ENCODE measurements around the gene GRN.
"Not testable (repeated sequence)": the region's sequence is repeated elsewhere in the genome, so short reads cannot be mapped to it uniquely, and the experiment has no call there.

Gene GRN

GRCh38 chr17:44390250-44390870, 45.3 kb downstream of the GRN start:
- no peak for ATAC-seq
- Mint-ChIP-seq H3K4me3 (no peak overlapping the region), H3K9me3 (peaks cover 4 to 9% of the 10 kb centered on the region in 2 donors), H3K4me1 (peaks cover 27% of the 10 kb centered on the region), H3K27me3 (peaks cover 23% of the 10 kb centered on the region), H3K27ac (no peak overlapping the region)
- DNase-seq, result no peak

- peak in 1 of 2 donors; percentile 6 for DNase-seq
- not testable (repeated sequence) for H3K9me3 Mint-ChIP-seq, ATAC-seq, H3K27ac Mint-ChIP-seq, H3K4me3 Mint-ChIP-seq
- H3K27me3 Mint-ChIP-seq, result peaks cover 12% of the 10 kb centered on the region
- peaks cover 17% of the 10 kb centered on the region for H3K4me1 Mint-ChIP-seq
Observed at GRCh38 chr17:44394112-44394511, 49.0 kb downstream of the GRN start.

DNA sequence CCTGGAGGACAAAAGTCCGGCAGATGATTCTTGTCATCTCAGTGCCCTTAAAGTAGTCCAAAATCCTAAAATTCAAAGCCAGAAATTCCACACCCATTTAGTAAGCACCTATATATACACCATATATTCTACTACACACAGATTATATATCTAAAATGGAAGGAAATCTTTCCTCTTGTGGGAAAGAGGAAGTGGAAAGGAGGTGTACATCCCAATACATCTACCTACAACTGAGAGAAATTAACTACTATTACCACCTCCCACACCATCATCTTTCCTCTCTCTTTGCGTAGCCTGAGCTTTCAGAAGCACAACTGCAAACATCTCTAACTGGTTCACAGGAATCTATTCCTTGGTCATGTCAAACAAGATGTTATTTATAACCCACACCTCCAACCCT, 49.7 kb downstream of the GRN start:
- DNase-seq (no peak), ATAC-seq (no peak)
- H3K4me3 Mint-ChIP-seq, result no peak overlapping the region
- H3K27me3 Mint-ChIP-seq, result peaks cover 5% of the 10 kb centered on the region
- H3K27ac Mint-ChIP-seq, result no peak overlapping the region
- peaks cover 0 to 1% of the 10 kb centered on the region in 2 donors for H3K9me3 Mint-ChIP-seq
- peaks cover 10% of the 10 kb centered on the region for H3K4me1 Mint-ChIP-seq

DNA sequence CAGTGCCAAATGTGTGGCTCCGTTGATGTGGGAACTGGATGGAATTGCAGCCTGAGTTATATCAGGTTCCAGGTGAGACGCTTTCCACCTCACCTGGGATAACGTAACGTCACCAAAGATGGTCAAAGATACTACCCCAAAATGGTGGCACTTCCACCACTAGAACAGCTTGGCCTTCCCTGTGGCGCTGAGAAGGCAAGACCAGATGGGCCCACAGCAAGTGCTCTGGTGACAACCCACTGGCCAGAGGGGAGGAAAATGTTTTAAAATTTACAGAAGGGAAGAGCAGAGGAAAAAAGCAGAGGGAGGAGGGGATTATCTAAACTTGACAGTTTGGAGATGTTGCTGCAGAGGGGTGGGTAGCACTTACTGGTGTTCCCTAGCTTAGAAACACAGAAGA, 51.8 kb downstream of the GRN start:
- peak in 1 of 2 donors; percentile 3 for DNase-seq
- ATAC-seq, result no peak
- Mint-ChIP-seq H3K9me3 (no peaks in the 10 kb centered on the region), H3K27ac (peak overlapping the region in 1 of 2 donors; percentile 84), H3K4me3 (no peak overlapping the region), H3K27me3 (no peaks in the 10 kb centered on the region), H3K4me1 (peaks cover 8% of the 10 kb centered on the region)

DNA sequence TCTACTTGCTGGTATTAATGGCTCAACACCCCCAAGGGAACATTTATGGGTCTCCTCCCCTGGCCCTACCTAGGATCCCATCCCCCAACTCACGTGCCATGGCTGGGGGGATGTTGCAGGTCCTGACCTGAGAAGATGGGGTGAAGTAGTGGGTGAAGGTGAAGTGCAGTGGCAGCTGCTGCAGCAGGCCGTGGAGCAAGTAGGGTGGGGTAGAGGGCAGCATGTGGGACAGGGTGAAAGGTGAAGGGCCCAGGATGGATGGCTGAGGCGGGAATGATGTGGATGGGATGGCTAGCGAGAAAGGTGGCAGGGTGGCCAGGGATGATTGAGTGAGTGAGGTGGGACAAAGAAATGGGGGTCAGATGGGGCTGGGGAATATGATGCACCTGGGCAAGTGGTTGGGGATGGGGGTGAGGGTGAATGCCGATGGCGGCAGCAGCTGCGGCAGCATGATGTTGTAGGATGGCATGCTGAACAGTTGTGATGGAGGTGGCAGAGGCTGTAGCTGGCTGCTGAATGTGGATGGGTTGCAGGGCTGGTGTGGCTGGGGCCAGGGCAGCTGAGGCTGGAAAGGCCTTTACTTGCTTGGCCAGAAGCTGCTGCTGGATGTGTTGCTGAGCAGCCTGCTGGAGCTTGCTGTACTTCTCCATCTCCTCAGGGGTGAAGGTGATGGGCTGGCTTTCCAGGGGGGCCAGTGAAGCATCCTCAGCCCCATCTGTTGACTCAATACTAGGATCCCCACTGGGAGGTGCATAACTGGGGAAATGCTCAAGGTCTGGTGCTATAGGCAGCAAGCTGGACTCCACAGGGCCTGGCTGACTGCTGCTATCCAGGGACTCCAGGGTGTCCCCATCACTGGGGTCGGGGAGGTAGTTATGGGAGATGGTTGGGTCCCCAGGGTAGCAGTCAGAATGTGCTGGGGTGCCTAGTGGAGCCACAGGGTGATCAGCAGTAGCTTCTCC, 52.7 kb downstream of the GRN start:
- no peak overlapping the region for H3K4me3 Mint-ChIP-seq
- H3K4me1 Mint-ChIP-seq, result peaks cover 8% of the 10 kb centered on the region
- ATAC-seq, result no peak
- H3K27me3 Mint-ChIP-seq, result no peaks in the 10 kb centered on the region
- peak overlapping the region in 1 of 2 donors; percentile 67 for H3K27ac Mint-ChIP-seq
- DNase-seq, result peak in 1 of 2 donors; percentile 6
- no peaks in the 10 kb centered on the region for H3K9me3 Mint-ChIP-seq

GRCh38 chr17:44398692-44399691, 53.9 kb downstream of the GRN start:
- ATAC-seq (no peak), DNase-seq (no peak)
- Mint-ChIP-seq H3K27ac (peak overlapping the region in 1 of 2 donors; percentile 90), H3K4me1 (no peaks in the 10 kb centered on the region), H3K27me3 (no peaks in the 10 kb centered on the region), H3K9me3 (no peaks in the 10 kb centered on the region), H3K4me3 (no peak overlapping the region)

GRCh38 chr17:44400226-44400847, 55.2 kb downstream of the GRN start:
- DNase-seq, result no peak
- Mint-ChIP-seq H3K4me1 (no peaks in the 10 kb centered on the region), H3K9me3 (no peaks in the 10 kb centered on the region), H3K27ac (peak overlapping the region in 1 of 2 donors; percentile 52), H3K4me3 (no peak overlapping the region), H3K27me3 (no peaks in the 10 kb centered on the region)
- ATAC-seq, result no peak

Data from stimulated activated naive CD8-positive, alpha-beta T cell treated with anti-CD3 and anti-CD28 coated beads, Interleukin-15, amount 100 ng/mL, for 72 hours (primary cell).